Parathyroid adenoma (tissue), 2 donors: ENCODE data around the gene NDUFS2.
A peak's percentile ranks its signal among the peaks of the same experiment; 100 is the strongest.

Source experiments
- H2AFZ ChIP-seq: fragments of 300-600 bp; sonication (generic); one replicate; pipeline ENCODE4 v1.7.0; 2017; ENCODE audit warnings: antibody characterized with exemption, mild to moderate bottlenecking
- H3K27ac ChIP-seq: fragments of 300-600 bp; sonication (generic); one replicate; pipeline ENCODE4 v1.7.0; 2017
- H3K27me3 ChIP-seq: fragments of 300-600 bp; sonication (generic); one replicate; pipeline ENCODE4 v1.7.0; 2017; ENCODE audit warnings: low read length; ENCODE audit not compliant: control insufficient read depth, insufficient read depth
- H3K36me3 ChIP-seq: fragments of 300-600 bp; sonication (generic); one replicate; pipeline ENCODE4 v1.7.0; 2017; ENCODE audit warnings: low read length; ENCODE audit not compliant: control insufficient read depth, insufficient read depth
- H3K4me1 ChIP-seq: fragments of 300-600 bp; sonication (generic); one replicate; pipeline ENCODE4 v1.7.0; 2017; ENCODE audit warnings: control low read depth
- H3K4me2 ChIP-seq: fragments of 300-600 bp; sonication (generic); one replicate; pipeline ENCODE4 v1.7.0; 2017; ENCODE audit warnings: low read length
- H3K4me3 ChIP-seq: fragments of 300-600 bp; sonication (generic); one replicate; pipeline ENCODE4 v1.7.0; 2017; ENCODE audit warnings: low read depth, low read length
- H3K79me2 ChIP-seq: fragments of 300-600 bp; sonication (generic); one replicate; pipeline ENCODE4 v1.7.0; 2017; ENCODE audit warnings: control low read depth
- H3K9ac ChIP-seq: fragments of 300-600 bp; sonication (generic); one replicate; pipeline ENCODE4 v1.7.0; 2017; ENCODE audit warnings: mild to moderate bottlenecking
- H3K9me3 ChIP-seq: fragments of 300-600 bp; sonication (generic); one replicate; pipeline ENCODE4 v1.7.0; 2017; ENCODE audit warnings: low read length; ENCODE audit not compliant: control insufficient read depth
- CTCF ChIP-seq: fragments of 300-600 bp; sonication (generic); IDR thresholded peaks from one replicate; pipeline ENCODE4 v1.7.0; 2017; ENCODE audit warnings: antibody characterized with exemption, mild to moderate bottlenecking
- donor health status: primary hyperparathyroidism.

The NDUFS2 gene

GRCh38 chr1:161196111-161196510 lies 6.1 kb upstream of the NDUFS2 start:
- no peak for TF ChIP-seq CTCF
- H3K4me2 ChIP-seq, result no peak overlapping the region
- H3K4me1 ChIP-seq, result no peaks in the 10 kb centered on the region
- H3K9ac ChIP-seq, result no peak overlapping the region
- no peaks in the 10 kb centered on the region for H3K27me3 ChIP-seq
- H3K79me2 ChIP-seq, result no peaks in the 10 kb centered on the region
- no peaks in the 10 kb centered on the region for H3K36me3 ChIP-seq
- no peak overlapping the region for H2AFZ ChIP-seq
- H3K4me3 ChIP-seq, result no peak overlapping the region
- no peaks in the 10 kb centered on the region for H3K9me3 ChIP-seq
- peak overlapping the region; percentile 98 for H3K27ac ChIP-seq

- H3K27ac ChIP-seq, result peak overlapping the region; percentile 98
- no peak overlapping the region for H3K4me2 ChIP-seq
- peaks cover under 1% of the 10 kb centered on the region for H3K4me1 ChIP-seq
- no peak for TF ChIP-seq CTCF
- H3K27me3 ChIP-seq, result no peaks in the 10 kb centered on the region
- H3K36me3 ChIP-seq, result no peaks in the 10 kb centered on the region
- no peak overlapping the region for H3K9ac ChIP-seq
- H2AFZ ChIP-seq, result no peak overlapping the region
- no peaks in the 10 kb centered on the region for H3K9me3 ChIP-seq
- no peak overlapping the region for H3K4me3 ChIP-seq
- H3K79me2 ChIP-seq, result no peaks in the 10 kb centered on the region
Measured at GRCh38 chr1:161196521-161197451, 5.4 kb upstream of the NDUFS2 start.

- Histone ChIP-seq H3K9ac (no peak overlapping the region), H3K27me3 (no peaks in the 10 kb centered on the region), H3K79me2 (peaks cover 2% of the 10 kb centered on the region), H3K4me3 (no peak overlapping the region), H3K4me1 (peaks cover 2% of the 10 kb centered on the region), H3K4me2 (peak overlapping the region; percentile 17), H3K27ac (peak overlapping the region; percentile 98), H3K9me3 (no peaks in the 10 kb centered on the region), H2AFZ (no peak overlapping the region), H3K36me3 (no peaks in the 10 kb centered on the region)
- no peak for TF ChIP-seq CTCF
Measured at GRCh38 chr1:161197560-161198193, 4.5 kb upstream of the NDUFS2 start.

GRCh38 chr1:161198194-161198896 lies 3.8 kb upstream of the NDUFS2 start:
- Histone ChIP-seq H3K9ac (no peak overlapping the region), H3K4me3 (peak overlapping the region; percentile 23), H3K79me2 (peaks cover 9% of the 10 kb centered on the region), H3K4me2 (peak overlapping the region; percentile 17), H3K4me1 (peaks cover 4% of the 10 kb centered on the region), H3K9me3 (no peaks in the 10 kb centered on the region), H3K27me3 (no peaks in the 10 kb centered on the region), H3K27ac (peak overlapping the region; percentile 98), H3K36me3 (no peaks in the 10 kb centered on the region), H2AFZ (peak overlapping the region; percentile 34)
- TF ChIP-seq CTCF, result no peak
